BE2C (cell line): ENCODE results near the gene CABP1.
A peak's percentile ranks its signal among the peaks of the same experiment; 100 is the strongest.

Experiments
- DNase-seq: peaks from one replicate; pipeline ENCODE4 v3.0.0-alpha.2; 2020
- H3K27me3 ChIP-seq: fragments of 250-450 bp; sonication (Bioruptor Pico); 2 replicates; pipeline ENCODE4 v1.5.1; 2020; ENCODE audit warnings: mild to moderate bottlenecking
- H3K36me3 ChIP-seq: fragments of 250-450 bp; sonication (Bioruptor Pico); 2 replicates; pipeline ENCODE4 v1.5.1; 2020; ENCODE audit warnings: mild to moderate bottlenecking
- H3K4me1 ChIP-seq: fragments of 250-450 bp; sonication (Bioruptor Pico); 2 replicates; pipeline ENCODE4 v1.5.1; 2020
- H3K4me3 ChIP-seq: 2 replicates; pipeline ENCODE4 v1.5.1; 2011; ENCODE audit warnings: low read depth, low read length
- H3K9me3 ChIP-seq: fragments of 250-450 bp; sonication (Bioruptor Pico); 2 replicates; pipeline ENCODE4 v1.5.1; 2020
- CTCF ChIP-seq: IDR thresholded peaks from 2 replicates; pipeline ENCODE4 v1.5.1; 2012; ENCODE audit warnings: mild to moderate bottlenecking, low read depth, low read length

Gene CABP1

GRCh38 chr12:120698665-120699064, 58.2 kb downstream of the CABP1 start:
- Histone ChIP-seq H3K4me3 (no peak overlapping the region), H3K4me1 (peaks cover 4% of the 10 kb centered on the region), H3K27me3 (no peaks in the 10 kb centered on the region), H3K36me3 (peaks cover 90% of the 10 kb centered on the region), H3K9me3 (no peaks in the 10 kb centered on the region)
- TF ChIP-seq CTCF = no peak
- no peak for DNase-seq

GRCh38 chr12:120699553-120699952, 59.1 kb downstream of the CABP1 start:
- peaks cover 81% of the 10 kb centered on the region for H3K36me3 ChIP-seq
- no peaks in the 10 kb centered on the region for H3K9me3 ChIP-seq
- TF ChIP-seq CTCF = no peak
- no peak overlapping the region for H3K4me3 ChIP-seq
- no peaks in the 10 kb centered on the region for H3K27me3 ChIP-seq
- peaks cover 4% of the 10 kb centered on the region for H3K4me1 ChIP-seq
- DNase-seq = no peak

- Histone ChIP-seq H3K4me3 (no peak overlapping the region), H3K27me3 (no peaks in the 10 kb centered on the region), H3K36me3 (peaks cover 68% of the 10 kb centered on the region), H3K4me1 (peaks cover 4% of the 10 kb centered on the region), H3K9me3 (no peaks in the 10 kb centered on the region)
- DNase-seq = no peak
- TF ChIP-seq CTCF = no peak
These were observed 60.5 kb downstream of the CABP1 start for GRCh38 chr12:120700886-120701285.

- peaks cover 50% of the 10 kb centered on the region for H3K36me3 ChIP-seq
- H3K27me3 ChIP-seq = no peaks in the 10 kb centered on the region
- DNase-seq = peak; percentile 36
- no peak for TF ChIP-seq CTCF
- no peak overlapping the region for H3K4me3 ChIP-seq
- peaks cover 4% of the 10 kb centered on the region for H3K4me1 ChIP-seq
- H3K9me3 ChIP-seq = no peaks in the 10 kb centered on the region
These were observed 62.2 kb downstream of the CABP1 start for GRCh38 chr12:120702637-120703036.

GRCh38 chr12:120703311-120703942, 63.0 kb downstream of the CABP1 start:
- DNase-seq = no peak
- no peak overlapping the region for H3K4me3 ChIP-seq
- peaks cover 8% of the 10 kb centered on the region for H3K4me1 ChIP-seq
- no peaks in the 10 kb centered on the region for H3K27me3 ChIP-seq
- no peaks in the 10 kb centered on the region for H3K9me3 ChIP-seq
- TF ChIP-seq CTCF = no peak
- peaks cover 43% of the 10 kb centered on the region for H3K36me3 ChIP-seq

- H3K36me3 ChIP-seq = peaks cover 23% of the 10 kb centered on the region
- H3K4me1 ChIP-seq = peaks cover 21% of the 10 kb centered on the region
- H3K27me3 ChIP-seq = no peaks in the 10 kb centered on the region
- no peak overlapping the region for H3K4me3 ChIP-seq
- TF ChIP-seq CTCF = no peak
- no peak for DNase-seq
- no peaks in the 10 kb centered on the region for H3K9me3 ChIP-seq
These were observed 65.2 kb downstream of the CABP1 start for GRCh38 chr12:120705618-120706017.
